ENCODE measurements around the gene PPM1F.

Gene PPM1F

GRCh38 chr22:21992593-21993237 lies 40.1 kb upstream of the PPM1F start:
- FAIRE-seq, result no peak
- no peak for DNase-seq (ENCODE audit: insufficient read length, low spot score)
- TF ChIP-seq CTCF (IDR thresholded peaks at IDR 0.05; ENCODE audit: insufficient read depth, missing control alignments), result no peak

- no peak for FAIRE-seq
- no peak for TF ChIP-seq CTCF (IDR thresholded peaks at IDR 0.05; ENCODE audit: insufficient read depth, missing control alignments)
Observed at GRCh38 chr22:21991774-21992173, 39.1 kb upstream of the PPM1F start.

GRCh38 chr22:21991304-21991596 lies 38.6 kb upstream of the PPM1F start:
- DNase-seq (ENCODE audit: insufficient read length, low spot score) (no peak), FAIRE-seq (no peak)
- no peak for TF ChIP-seq CTCF (IDR thresholded peaks at IDR 0.05; ENCODE audit: insufficient read depth, missing control alignments)

More at GRCh38 chr22:21991774-21992173, 39.1 kb upstream of the PPM1F start:
- DNase-seq (ENCODE audit: insufficient read length, low spot score), result no peak

- no peak for TF ChIP-seq CTCF (IDR thresholded peaks at IDR 0.05; ENCODE audit: insufficient read depth, missing control alignments)
- DNase-seq (ENCODE audit: insufficient read length, low spot score), result no peak
- no peak for FAIRE-seq
Observed at GRCh38 chr22:21990445-21991303, 38.0 kb upstream of the PPM1F start.

- no peak for TF ChIP-seq CTCF (IDR thresholded peaks at IDR 0.05; ENCODE audit: insufficient read depth, missing control alignments)
- FAIRE-seq (no peak), DNase-seq (ENCODE audit: insufficient read length, low spot score) (no peak)
Observed at GRCh38 chr22:21989049-21989448, 36.4 kb upstream of the PPM1F start.

- FAIRE-seq, result no peak
- no peak for DNase-seq (ENCODE audit: insufficient read length, low spot score)
- no peak for TF ChIP-seq CTCF (IDR thresholded peaks at IDR 0.05; ENCODE audit: insufficient read depth, missing control alignments)
Observed at GRCh38 chr22:21985214-21985613, 32.6 kb upstream of the PPM1F start.

GRCh38 chr22:21984793-21985192 lies 32.1 kb upstream of the PPM1F start:
- DNase-seq (ENCODE audit: insufficient read length, low spot score) (no peak), FAIRE-seq (no peak)
- TF ChIP-seq CTCF (IDR thresholded peaks at IDR 0.05; ENCODE audit: insufficient read depth, missing control alignments), result peak; percentile 11

Measured in D721Med (cell line).